GM18517 (cell line): Measurements from ENCODE around the gene STARD3NL.

Source experiments
- ATAC-seq: cut with Tn5 transposase; IDR thresholded peaks from one replicate; pipeline ENCODE4 v1.9.1; 2021; ENCODE audit warnings: mild to moderate bottlenecking, moderate library complexity; ENCODE audit not compliant: unreplicated experiment

The STARD3NL gene

GRCh38 chr7:38182450-38182849 lies 4.4 kb downstream of the STARD3NL start:
- no peak for ATAC-seq

GRCh38 chr7:38185395-38186307 lies 7.6 kb downstream of the STARD3NL start:
- no peak for ATAC-seq

- no peak for ATAC-seq
These were observed 8.7 kb downstream of the STARD3NL start for GRCh38 chr7:38186593-38187314.

- peak; percentile 95 for ATAC-seq
These were observed 9.9 kb downstream of the STARD3NL start for GRCh38 chr7:38187794-38188440.

- no peak for ATAC-seq
These were observed 11.3 kb downstream of the STARD3NL start for GRCh38 chr7:38189231-38189938.

- ATAC-seq = no peak
These were observed 12.0 kb downstream of the STARD3NL start for GRCh38 chr7:38190011-38190410.

- ATAC-seq = no peak
These were observed 13.7 kb downstream of the STARD3NL start for GRCh38 chr7:38191791-38192190.

- ATAC-seq = no peak
These were observed 14.3 kb downstream of the STARD3NL start for GRCh38 chr7:38192327-38192726.

GRCh38 chr7:38195804-38196595 lies 18.0 kb downstream of the STARD3NL start:
- no peak for ATAC-seq

- no peak for ATAC-seq
These were observed 20.3 kb downstream of the STARD3NL start for GRCh38 chr7:38198366-38198765.

- ATAC-seq = no peak
These were observed 21.1 kb downstream of the STARD3NL start for GRCh38 chr7:38199154-38199553.

- ATAC-seq = no peak
These were observed 21.7 kb downstream of the STARD3NL start for GRCh38 chr7:38199782-38200181.

GRCh38 chr7:38206071-38206470 lies 28.0 kb downstream of the STARD3NL start:
- ATAC-seq = no peak

GRCh38 chr7:38207843-38208242 lies 29.8 kb downstream of the STARD3NL start:
- no peak for ATAC-seq

GRCh38 chr7:38211486-38211885 lies 33.4 kb downstream of the STARD3NL start:
- no peak for ATAC-seq

GRCh38 chr7:38211940-38212339 lies 33.9 kb downstream of the STARD3NL start:
- no peak for ATAC-seq

GRCh38 chr7:38215115-38215514 lies 37.1 kb downstream of the STARD3NL start:
- ATAC-seq = no peak

- ATAC-seq = peak; percentile 96
These were observed 38.0 kb downstream of the STARD3NL start for GRCh38 chr7:38215735-38216670.

- ATAC-seq = no peak
These were observed 39.6 kb downstream of the STARD3NL start for GRCh38 chr7:38217672-38218071.
